Smooth muscle cell of the coronary artery (primary cell): ENCODE measurements around the gene CDH24. TPM values are rescaled to one million over a fixed set of nuclear protein-coding genes. Genes with fewer than 3 reads are reported as not detected.

Source experiments
- total RNA-seq: library from RNA; depleted of rRNA; stranded (reverse); fragments of >200 nt; gene quantifications from 2 replicates; pipeline ENCODE4 v1.2.3, GENCODE V29; 2014; ENCODE audit warnings: low replicate concordance

The CDH24 gene
- 4.0 and 4.9 TPM in 2 replicates for total RNA-seq

GRCh38 chr14:23056956-23057756 lies at the start of gene CDH24:
Gene CDH24 (minus strand): TSS chr14:23057520. CDS start chr14:23055733, 1,787 bp downstream.

GRCh38 chr14:23104591-23105347 lies 47.4 kb upstream of the CDH24 start, which contains the start of gene CIROP:
Gene CIROP (minus strand): TSS chr14:23104989. CDS start chr14:23104920, 69 bp downstream.

GRCh38 chr14:23095196-23096108 lies 38.1 kb upstream of the CDH24 start, which contains the start of gene C14orf119:
Gene C14orf119 (plus strand): TSS chr14:23095505. CDS start chr14:23097659, 2,154 bp downstream.

GRCh38 chr14:23094666-23095195 lies 37.4 kb upstream of the CDH24 start, which contains the start of gene ACIN1:
Gene ACIN1 (minus strand): TSS chr14:23095136. CDS start chr14:23095112, 24 bp downstream.

GRCh38 chr14:23042162-23042965 lies 15.0 kb downstream of the CDH24 start, which contains the start of gene PSMB11:
Gene PSMB11 (plus strand): TSS chr14:23042212. CDS start chr14:23042226, 14 bp downstream.

GRCh38 chr14:23034498-23035302 lies 22.6 kb downstream of the CDH24 start, which contains the start of gene PSMB5:
Gene PSMB5 (minus strand): TSS chr14:23034900. CDS start chr14:23034881, 19 bp downstream.

GRCh38 chr14:23009939-23010726 lies 47.2 kb downstream of the CDH24 start, which contains the start of gene C14orf93:
Gene C14orf93 (minus strand): TSS chr14:23010143. CDS start chr14:22999023, 11,120 bp downstream.

Other genes starting within 250 kb of the CDH24 start
- 1.2 and 16.2 TPM in 2 replicates for gene SLC7A7, start 242.1 kb downstream of the CDH24 start, total RNA-seq
- 39.5 and 75.6 TPM in 2 replicates for gene MRPL52, start 227.6 kb downstream of the CDH24 start, total RNA-seq
- gene MMP14, start 220.9 kb downstream of the CDH24 start, total RNA-seq, result 361 and 371 TPM in 2 replicates
- gene LRP10, start 185.8 kb downstream of the CDH24 start, total RNA-seq, result 47.1 and 59.4 TPM in 2 replicates
- 0.08 TPM in 1 of 2 replicates, not detected in the other for gene REM2, start 174.3 kb downstream of the CDH24 start, total RNA-seq
- gene RBM23, start 138.4 kb downstream of the CDH24 start, total RNA-seq, result 46.7 and 118 TPM in 2 replicates
- 61.3 and 86.6 TPM in 2 replicates for gene PRMT5, start 128.1 kb downstream of the CDH24 start, total RNA-seq
- 27.0 and 29.3 TPM in 2 replicates for gene HAUS4, start 100.4 kb downstream of the CDH24 start, total RNA-seq
- gene AJUBA, start 75.0 kb downstream of the CDH24 start, total RNA-seq, result 19.2 and 54.1 TPM in 2 replicates
- gene C14orf93, start 47.4 kb downstream of the CDH24 start, total RNA-seq, result 6.2 and 10.6 TPM in 2 replicates
- 210 and 299 TPM in 2 replicates for gene PSMB5, start 22.6 kb downstream of the CDH24 start, total RNA-seq
- gene PSMB11, start 15.3 kb downstream of the CDH24 start, total RNA-seq, result not detected in 2 replicates
- gene ACIN1, start 37.6 kb upstream of the CDH24 start, total RNA-seq, result 55.7 and 70.0 TPM in 2 replicates
- gene C14orf119, start 38.0 kb upstream of the CDH24 start, total RNA-seq, result 53.4 and 58.8 TPM in 2 replicates
- gene CIROP, start 47.5 kb upstream of the CDH24 start, total RNA-seq, result 0.12 TPM in 1 of 2 replicates, not detected in the other
- not detected in 2 replicates for gene CEBPE, start 61.7 kb upstream of the CDH24 start, total RNA-seq
- gene SLC7A8, start 126.1 kb upstream of the CDH24 start, total RNA-seq, result 0.15 and 16.1 TPM in 2 replicates
- gene RNF212B, start 180.4 kb upstream of the CDH24 start, total RNA-seq, result not detected in 2 replicates
- 3.4 and 3.6 TPM in 2 replicates for gene HOMEZ, start 228.6 kb upstream of the CDH24 start, total RNA-seq
- 1.6 and 2.2 TPM in 2 replicates for gene PPP1R3E, start 245.3 kb upstream of the CDH24 start, total RNA-seq
- 16.4 and 17.8 TPM in 2 replicates for gene BCL2L2, start 249.3 kb upstream of the CDH24 start, total RNA-seq